ENCODE results near the gene HMSD.

The HMSD gene

DNA sequence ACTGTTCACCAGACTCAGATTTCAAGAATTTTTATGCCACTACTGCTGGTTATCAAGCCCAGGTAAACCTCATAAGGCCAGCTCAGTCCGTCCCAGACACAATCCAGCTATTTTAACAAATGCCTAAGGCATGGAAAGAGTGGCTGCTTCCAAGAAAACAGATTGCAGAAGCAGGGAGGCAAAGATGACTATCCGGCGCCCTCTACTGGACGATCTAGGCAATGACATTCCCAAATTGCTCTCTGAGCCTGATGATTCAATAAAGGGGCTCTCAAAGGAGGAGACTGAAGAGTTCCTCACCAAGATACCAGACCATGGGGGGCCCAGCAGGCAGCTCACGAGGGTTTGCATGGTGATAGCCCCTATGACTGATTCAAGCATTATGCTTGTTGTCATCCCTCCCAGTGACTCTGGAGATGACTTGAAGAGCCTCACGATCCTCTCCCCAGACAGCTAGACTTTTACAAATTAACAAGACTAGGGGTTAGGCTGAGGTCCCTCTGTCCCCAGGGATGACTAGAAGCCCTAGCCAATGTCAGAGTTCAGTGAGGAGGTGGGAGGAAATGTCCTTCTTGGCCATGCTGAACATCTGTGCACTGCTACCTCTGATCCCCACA is 45.8 kb downstream of the HMSD start:
- DNase-seq (ENCODE audit: low read depth): peak; percentile 26
- in situ Hi-C loops (cut with HindIII; ENCODE audit: low sequenced_read_pairs): no loop called here
- H3K4me3 ChIP-seq (ENCODE audit: low read depth, low read length): no peak overlapping the region
- TF ChIP-seq CTCF (IDR thresholded peaks at IDR 0.05; ENCODE audit: low read depth, low read length, missing control alignments): peak; percentile 95

DNA sequence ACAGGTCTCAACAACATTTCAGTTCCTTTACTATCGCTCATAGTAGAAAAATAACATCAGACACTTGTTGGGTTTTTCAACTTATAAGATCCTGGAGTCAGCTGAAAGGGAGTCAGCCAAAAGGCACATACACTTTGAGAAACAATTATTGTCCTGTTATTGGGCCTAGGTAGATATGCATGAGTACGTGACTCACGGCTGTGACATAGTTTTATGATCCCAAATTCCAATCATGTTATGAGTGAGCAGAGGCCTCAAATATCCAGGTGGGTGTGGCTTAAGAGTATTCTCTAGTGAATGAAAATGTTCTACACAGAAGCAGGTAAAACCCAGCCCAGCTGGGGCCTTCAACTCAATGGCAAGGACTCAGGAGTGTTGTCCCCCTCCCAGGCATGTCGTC is 47.9 kb downstream of the HMSD start:
- no peak for DNase-seq (ENCODE audit: low read depth)
- TF ChIP-seq CTCF (IDR thresholded peaks at IDR 0.05; ENCODE audit: low read depth, low read length, missing control alignments): no peak
- in situ Hi-C loops (cut with HindIII; ENCODE audit: low sequenced_read_pairs): no loop called here

GRCh38 chr18:63997606-63998005 is 48.5 kb downstream of the HMSD start:
- no peak for TF ChIP-seq CTCF (IDR thresholded peaks at IDR 0.05; ENCODE audit: low read depth, low read length, missing control alignments)
- in situ Hi-C loops (cut with HindIII; ENCODE audit: low sequenced_read_pairs): no loop called here
- H3K4me3 ChIP-seq (ENCODE audit: low read depth, low read length): no peak overlapping the region
- no peak for DNase-seq (ENCODE audit: low read depth)

More for the DNA sequence above, 47.9 kb downstream of the HMSD start:
- H3K4me3 ChIP-seq (ENCODE audit: low read depth, low read length): no peak overlapping the region

DNA sequence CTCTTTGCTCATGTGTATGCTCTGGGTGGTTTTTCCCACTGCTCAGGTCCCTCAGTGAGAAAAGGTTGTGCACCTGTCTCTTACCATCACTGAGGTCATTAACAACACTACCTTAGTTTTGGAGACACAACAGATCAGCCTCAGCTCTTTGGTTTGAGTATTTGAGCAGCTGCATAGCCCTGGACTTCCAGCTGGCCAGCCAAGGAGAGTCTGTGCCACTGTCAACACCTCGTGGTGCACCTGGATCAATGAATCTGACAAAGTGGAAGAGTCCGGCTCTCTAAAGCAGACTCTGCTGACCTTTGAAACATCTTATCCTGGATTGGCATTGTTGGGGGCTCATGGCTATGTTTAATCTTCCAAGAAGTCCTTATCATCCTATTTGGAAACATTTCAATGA is 50.8 kb downstream of the HMSD start:
- no peak overlapping the region for H3K4me3 ChIP-seq (ENCODE audit: low read depth, low read length)
- no peak for TF ChIP-seq CTCF (IDR thresholded peaks at IDR 0.05; ENCODE audit: low read depth, low read length, missing control alignments)
- in situ Hi-C loops (cut with HindIII; ENCODE audit: low sequenced_read_pairs): no loop called here
- DNase-seq (ENCODE audit: low read depth): no peak

GRCh38 chr18:64002581-64002980 is 53.5 kb downstream of the HMSD start:
- no peak for TF ChIP-seq CTCF (IDR thresholded peaks at IDR 0.05; ENCODE audit: low read depth, low read length, missing control alignments)
- in situ Hi-C loops (cut with HindIII; ENCODE audit: low sequenced_read_pairs): no loop called here
- DNase-seq (ENCODE audit: low read depth): no peak
- no peak overlapping the region for H3K4me3 ChIP-seq (ENCODE audit: low read depth, low read length)

DNA sequence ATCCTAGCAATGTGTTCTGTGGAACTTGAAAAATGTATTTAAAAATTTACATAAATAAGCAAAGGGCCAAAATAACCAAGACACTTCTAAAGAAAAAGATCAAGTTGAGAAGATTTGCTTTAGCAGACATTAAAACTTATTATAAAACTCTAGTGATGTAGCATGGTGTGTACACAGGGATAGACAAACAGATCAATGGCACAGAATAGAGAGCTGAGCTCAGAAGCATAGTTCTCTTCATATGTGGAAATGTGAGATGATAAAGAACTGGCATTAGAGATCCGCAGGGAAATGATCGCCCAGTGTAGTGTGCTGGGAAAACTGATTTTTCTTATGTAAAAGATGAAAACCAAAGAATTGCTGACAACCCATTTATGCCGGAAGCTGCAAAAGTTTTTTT is 60.2 kb downstream of the HMSD start:
- in situ Hi-C loops (cut with HindIII; ENCODE audit: low sequenced_read_pairs): no loop called here
- no peak overlapping the region for H3K4me3 ChIP-seq (ENCODE audit: low read depth, low read length)
- TF ChIP-seq CTCF (IDR thresholded peaks at IDR 0.05; ENCODE audit: low read depth, low read length, missing control alignments): no peak
- no peak for DNase-seq (ENCODE audit: low read depth)
